T-helper 17 cell (primary cell): Measurements from ENCODE around the gene FGD4. TPM values are rescaled to one million over a fixed set of nuclear protein-coding genes. Genes with fewer than 3 reads are reported as not detected.

ENCODE experiments used
- ATAC-seq: fragments of 150-1000 bp; cut with Tn5 transposase; 2 replicates; pipeline ENCODE4 v1.10.0; 2021; ENCODE audit warnings: mild to moderate bottlenecking, moderate library complexity
- DNase-seq, 3 donors: peaks; one replicate each; pipeline versions ENCODE4 v3.0.0 to v3.0.0-alpha.2; 2020 to 2021
- H3K9me3 ChIP-seq: one replicate; pipeline ENCODE4 v1.7.0; 2013; ENCODE audit warnings: low read length, mild to moderate bottlenecking; ENCODE audit not compliant: control insufficient read depth, poor library complexity, severe bottlenecking
- H3K27ac Mint-ChIP-seq: one replicate; pipeline ENCODE4 v1.8.0; 2022; ENCODE audit warnings: mild to moderate bottlenecking, moderate library complexity, mixed read lengths
- H3K27me3 Mint-ChIP-seq: one replicate; pipeline ENCODE4 v1.8.0; 2022; ENCODE audit warnings: mixed read lengths
- H3K36me3 Mint-ChIP-seq: one replicate; pipeline ENCODE4 v1.8.0; 2022; ENCODE audit warnings: low read depth, mixed read lengths
- H3K4me1 Mint-ChIP-seq: one replicate; pipeline ENCODE4 v1.8.0; 2022; ENCODE audit warnings: mild to moderate bottlenecking, mixed read lengths
- H3K4me3 Mint-ChIP-seq: one replicate; pipeline ENCODE4 v1.8.0; 2022; ENCODE audit warnings: mild to moderate bottlenecking, moderate library complexity, mixed read lengths
- total RNA-seq, 4 donors: library from RNA in 2 of 4; stranded (reverse) in 2 of 4; gene quantifications; one replicate each; pipeline ENCODE4 v1.2.3 and lab custom pipeline; 2022 to 2026

Gene FGD4
- total RNA-seq, 2 donors from 2014 or later, result 0.91 to 0.94 TPM

DNA sequence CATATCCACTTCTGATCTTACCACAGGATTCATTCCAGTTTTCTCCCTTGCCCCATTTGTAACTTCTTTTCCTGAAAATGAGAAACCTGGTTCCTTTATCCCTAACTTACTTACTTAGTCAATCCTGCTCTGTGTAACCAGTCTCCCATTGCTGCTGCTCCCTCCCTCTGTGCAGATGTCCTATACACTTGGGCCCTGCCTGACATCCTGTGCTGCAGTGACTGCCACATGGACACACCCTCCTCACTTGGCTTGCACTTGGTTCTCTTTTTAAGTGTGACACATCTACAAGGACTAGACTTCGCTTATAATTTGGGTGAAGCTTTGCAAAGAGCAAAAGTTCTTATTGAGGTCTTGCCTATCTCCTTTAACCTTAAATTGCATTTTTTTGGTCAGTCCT, 51.4 kb downstream of the FGD4 start:
- DNase-seq (no peak), ATAC-seq (no peak)
- Mint-ChIP-seq H3K4me3 (no peak overlapping the region), H3K27ac (no peak overlapping the region), H3K36me3 (no peaks in the 10 kb centered on the region), H3K4me1 (peaks cover 6% of the 10 kb centered on the region), H3K27me3 (peaks cover 26% of the 10 kb centered on the region)
- no peaks in the 10 kb centered on the region for H3K9me3 ChIP-seq

DNA sequence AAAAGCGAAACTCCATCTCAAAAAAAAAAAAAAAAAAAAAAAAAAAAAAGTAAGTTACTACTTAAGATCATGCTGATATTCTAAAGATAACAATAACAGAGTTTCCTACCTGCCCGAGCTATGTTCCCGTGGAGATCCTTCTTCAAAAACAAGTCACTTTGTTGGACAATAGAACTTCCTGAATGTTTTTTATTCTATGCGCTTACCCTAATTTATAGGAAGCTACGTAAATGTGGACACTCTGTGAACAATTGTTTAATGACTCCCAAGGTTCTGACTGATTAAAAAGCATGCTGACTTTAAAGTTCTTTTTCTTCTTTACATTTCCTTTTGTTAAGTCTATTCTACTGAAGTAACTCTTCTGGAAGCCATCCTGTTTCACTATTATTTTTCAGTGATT, 52.5 kb downstream of the FGD4 start:
- DNase-seq (no peak), ATAC-seq (no peak)
- H3K27me3 Mint-ChIP-seq, result peaks cover 26% of the 10 kb centered on the region
- no peak overlapping the region for H3K4me3 Mint-ChIP-seq
- H3K36me3 Mint-ChIP-seq, result no peaks in the 10 kb centered on the region
- H3K9me3 ChIP-seq, result no peaks in the 10 kb centered on the region
- H3K27ac Mint-ChIP-seq, result no peak overlapping the region
- peaks cover 7% of the 10 kb centered on the region for H3K4me1 Mint-ChIP-seq

DNA sequence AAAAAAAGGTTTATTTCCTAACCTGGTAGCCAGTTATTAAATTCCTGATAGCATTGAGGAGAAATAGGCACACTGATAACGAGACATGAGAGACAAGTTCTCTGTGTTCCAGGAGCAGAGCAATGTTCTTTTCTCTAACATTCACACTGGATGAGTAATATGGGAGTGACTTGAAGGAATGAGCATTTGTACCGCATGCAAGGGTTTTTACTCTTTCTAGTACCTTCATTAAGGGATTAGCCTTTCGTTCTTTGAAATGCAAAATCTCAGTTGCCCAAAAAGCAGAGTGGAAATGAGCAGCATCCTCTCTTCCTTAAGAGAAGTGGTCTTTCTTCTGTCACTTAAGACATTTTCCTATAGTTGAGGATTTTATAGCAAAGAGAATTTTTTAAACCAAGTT, 54.7 kb downstream of the FGD4 start:
- H3K27me3 Mint-ChIP-seq, result peaks cover 14% of the 10 kb centered on the region
- ATAC-seq (no peak), DNase-seq (no peak)
- no peak overlapping the region for H3K27ac Mint-ChIP-seq
- H3K4me1 Mint-ChIP-seq, result peaks cover 5% of the 10 kb centered on the region
- no peak overlapping the region for H3K4me3 Mint-ChIP-seq
- no peaks in the 10 kb centered on the region for H3K36me3 Mint-ChIP-seq
- H3K9me3 ChIP-seq, result no peaks in the 10 kb centered on the region

DNA sequence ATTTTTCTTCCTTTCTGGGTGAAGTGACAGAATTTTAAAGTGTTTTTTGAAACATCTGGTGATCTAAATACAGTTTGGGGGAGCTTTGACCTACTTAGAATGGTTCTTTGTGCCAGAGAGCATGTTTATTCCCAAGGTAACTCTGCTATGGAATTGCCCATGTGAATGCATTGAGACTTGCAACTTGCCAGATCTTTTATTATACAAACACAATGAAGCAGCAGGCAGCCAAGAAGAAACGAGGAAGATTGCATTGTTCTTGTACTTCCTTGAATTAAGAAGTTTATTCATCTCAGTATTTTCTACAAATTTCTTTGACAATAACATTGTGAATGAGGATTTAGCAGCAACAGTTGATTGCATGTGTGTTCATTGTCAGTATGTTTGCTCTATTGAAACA, 55.5 kb downstream of the FGD4 start:
- ATAC-seq (no peak), DNase-seq (no peak)
- peaks cover 14% of the 10 kb centered on the region for H3K27me3 Mint-ChIP-seq
- H3K4me1 Mint-ChIP-seq, result peaks cover 5% of the 10 kb centered on the region
- H3K36me3 Mint-ChIP-seq, result no peaks in the 10 kb centered on the region
- H3K9me3 ChIP-seq, result no peaks in the 10 kb centered on the region
- H3K27ac Mint-ChIP-seq, result no peak overlapping the region
- no peak overlapping the region for H3K4me3 Mint-ChIP-seq

DNA sequence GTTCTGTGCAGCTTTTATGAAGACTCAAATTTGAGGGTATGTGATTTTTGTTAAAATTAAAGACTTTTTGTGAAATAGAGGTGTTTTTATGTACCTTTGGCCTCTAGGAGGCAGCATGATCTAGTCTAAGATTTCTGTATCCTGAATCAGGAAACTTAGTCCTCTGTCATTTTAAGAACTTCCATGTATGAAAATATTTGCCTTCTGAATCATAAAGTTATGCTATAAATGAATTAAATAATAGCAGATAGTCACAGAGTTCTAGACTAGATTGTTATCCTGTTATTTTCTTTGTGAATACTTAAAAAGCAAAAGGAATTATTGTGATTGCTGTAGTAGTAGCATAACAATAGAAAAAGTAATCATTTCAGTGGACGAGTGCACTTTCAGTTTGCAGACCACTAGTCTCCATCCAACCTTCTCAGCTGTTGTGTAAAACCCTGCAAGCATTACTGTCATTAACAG, 56.3 kb downstream of the FGD4 start:
- no peaks in the 10 kb centered on the region for H3K9me3 ChIP-seq
- DNase-seq (no peak), ATAC-seq (no peak)

DNA sequence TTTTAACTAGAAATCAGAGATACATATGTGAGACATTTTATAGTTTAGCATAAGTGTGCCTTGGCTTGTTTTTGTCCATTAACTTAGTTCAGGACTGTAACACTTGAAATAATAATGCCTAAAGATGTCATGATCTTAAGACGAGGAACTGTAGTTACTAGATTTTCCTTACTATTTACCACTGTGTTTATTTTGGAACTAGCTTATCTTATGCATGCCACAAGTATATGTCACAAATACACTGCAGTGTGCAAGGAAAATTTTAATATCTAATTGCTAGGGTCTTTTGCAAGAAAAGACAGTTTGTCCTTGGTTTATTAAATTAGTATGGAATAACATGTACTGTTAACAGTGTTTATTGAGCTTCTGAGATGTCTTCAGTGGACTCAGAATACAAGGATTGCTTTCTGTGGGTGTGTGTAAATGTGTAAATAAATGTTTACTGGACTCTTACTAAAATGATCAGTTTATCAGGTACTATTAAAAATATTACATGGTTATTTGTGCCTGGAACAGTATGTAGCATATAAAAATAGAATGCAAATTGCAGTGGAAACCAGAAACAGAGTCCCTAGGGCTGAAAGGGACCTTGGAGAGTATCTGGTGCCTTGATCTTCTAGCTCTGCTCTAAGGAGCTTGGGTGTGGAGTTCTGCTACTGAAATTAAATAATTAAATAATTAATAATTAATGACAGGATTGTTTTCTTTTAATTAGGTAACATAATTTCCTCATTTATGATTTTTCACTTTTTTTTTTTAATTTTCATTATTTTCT, 58.1 kb downstream of the FGD4 start:
- no peak for DNase-seq
- no peaks in the 10 kb centered on the region for H3K36me3 Mint-ChIP-seq
- H3K4me3 Mint-ChIP-seq, result no peak overlapping the region
- no peak for ATAC-seq
- peaks cover 2% of the 10 kb centered on the region for H3K4me1 Mint-ChIP-seq
- no peaks in the 10 kb centered on the region for H3K9me3 ChIP-seq
- peaks cover 5% of the 10 kb centered on the region for H3K27me3 Mint-ChIP-seq
- no peak overlapping the region for H3K27ac Mint-ChIP-seq

More for the DNA sequence above, 56.3 kb downstream of the FGD4 start:
- Mint-ChIP-seq H3K4me1 (peaks cover 4% of the 10 kb centered on the region), H3K27ac (no peak overlapping the region), H3K27me3 (peaks cover 10% of the 10 kb centered on the region), H3K36me3 (no peaks in the 10 kb centered on the region), H3K4me3 (no peak overlapping the region)

DNA sequence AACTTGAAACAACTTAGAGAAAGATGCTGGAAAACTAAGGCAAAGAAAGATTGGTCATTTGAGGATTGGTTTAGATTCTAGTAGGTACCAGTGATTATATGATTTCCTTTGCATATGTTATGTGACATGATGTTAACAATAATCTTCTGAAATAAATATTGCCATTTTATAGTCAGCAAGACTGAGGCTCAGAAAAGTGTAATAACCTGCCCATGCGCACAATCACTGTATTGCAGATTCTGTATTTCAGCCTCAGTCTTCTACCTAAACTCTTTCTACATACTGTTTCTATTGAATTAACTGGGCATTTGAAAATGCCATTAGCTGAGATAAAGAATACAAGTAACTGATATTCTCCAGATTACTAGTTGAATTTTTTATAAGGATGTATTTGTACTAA, 61.3 kb downstream of the FGD4 start:
- peaks cover 2% of the 10 kb centered on the region for H3K4me1 Mint-ChIP-seq
- no peak overlapping the region for H3K27ac Mint-ChIP-seq
- H3K27me3 Mint-ChIP-seq, result no peaks in the 10 kb centered on the region
- no peaks in the 10 kb centered on the region for H3K36me3 Mint-ChIP-seq
- no peak overlapping the region for H3K4me3 Mint-ChIP-seq
- no peaks in the 10 kb centered on the region for H3K9me3 ChIP-seq
- ATAC-seq (no peak), DNase-seq (no peak)

DNA sequence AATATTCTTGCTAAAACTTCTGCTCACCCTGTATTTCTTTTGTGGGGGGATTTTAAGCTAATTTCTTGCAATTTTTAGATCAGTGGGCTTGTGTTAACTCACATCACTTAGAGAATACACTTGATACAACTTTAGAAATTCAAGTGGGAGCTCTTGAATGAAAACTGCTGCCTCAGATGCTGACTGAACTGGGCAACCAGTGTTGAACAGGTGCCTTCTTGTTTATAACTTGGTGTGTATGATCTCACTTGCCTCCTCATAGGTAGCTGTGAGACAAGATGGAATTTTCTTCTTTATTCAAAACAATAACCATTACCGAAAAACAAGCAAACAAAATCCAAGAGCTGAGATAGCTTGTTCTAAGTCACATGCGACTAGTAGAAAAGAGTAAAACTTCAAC, 63.5 kb downstream of the FGD4 start:
- no peaks in the 10 kb centered on the region for H3K4me1 Mint-ChIP-seq
- H3K36me3 Mint-ChIP-seq, result no peaks in the 10 kb centered on the region
- DNase-seq (no peak), ATAC-seq (no peak)
- H3K4me3 Mint-ChIP-seq, result no peak overlapping the region
- H3K27ac Mint-ChIP-seq, result no peak overlapping the region
- H3K9me3 ChIP-seq, result no peaks in the 10 kb centered on the region
- no peaks in the 10 kb centered on the region for H3K27me3 Mint-ChIP-seq

DNA sequence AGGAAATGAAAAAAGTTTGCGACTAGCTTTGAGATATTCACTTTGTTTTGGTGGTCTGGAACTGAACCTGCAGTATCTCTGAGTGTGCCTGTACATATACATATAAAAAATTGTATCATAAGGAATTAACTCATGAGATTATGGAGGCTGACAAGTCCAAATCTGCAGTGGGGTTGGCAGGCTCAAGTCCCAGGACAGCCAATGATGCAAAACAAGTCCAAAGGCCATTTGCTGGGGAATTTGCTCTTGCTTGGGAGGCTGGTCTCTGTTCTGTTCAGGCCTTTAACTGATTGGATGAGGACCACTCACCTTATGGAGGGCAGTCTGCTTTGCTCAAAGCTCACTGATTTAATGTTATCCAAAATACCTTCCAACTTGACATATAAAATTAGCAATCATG, 66.8 kb downstream of the FGD4 start:
- no peaks in the 10 kb centered on the region for H3K36me3 Mint-ChIP-seq
- H3K4me1 Mint-ChIP-seq, result no peaks in the 10 kb centered on the region
- DNase-seq, result no peak
- H3K4me3 Mint-ChIP-seq, result no peak overlapping the region
- ATAC-seq, result no peak
- H3K9me3 ChIP-seq, result no peaks in the 10 kb centered on the region
- H3K27ac Mint-ChIP-seq, result no peak overlapping the region
- H3K27me3 Mint-ChIP-seq, result no peaks in the 10 kb centered on the region

DNA sequence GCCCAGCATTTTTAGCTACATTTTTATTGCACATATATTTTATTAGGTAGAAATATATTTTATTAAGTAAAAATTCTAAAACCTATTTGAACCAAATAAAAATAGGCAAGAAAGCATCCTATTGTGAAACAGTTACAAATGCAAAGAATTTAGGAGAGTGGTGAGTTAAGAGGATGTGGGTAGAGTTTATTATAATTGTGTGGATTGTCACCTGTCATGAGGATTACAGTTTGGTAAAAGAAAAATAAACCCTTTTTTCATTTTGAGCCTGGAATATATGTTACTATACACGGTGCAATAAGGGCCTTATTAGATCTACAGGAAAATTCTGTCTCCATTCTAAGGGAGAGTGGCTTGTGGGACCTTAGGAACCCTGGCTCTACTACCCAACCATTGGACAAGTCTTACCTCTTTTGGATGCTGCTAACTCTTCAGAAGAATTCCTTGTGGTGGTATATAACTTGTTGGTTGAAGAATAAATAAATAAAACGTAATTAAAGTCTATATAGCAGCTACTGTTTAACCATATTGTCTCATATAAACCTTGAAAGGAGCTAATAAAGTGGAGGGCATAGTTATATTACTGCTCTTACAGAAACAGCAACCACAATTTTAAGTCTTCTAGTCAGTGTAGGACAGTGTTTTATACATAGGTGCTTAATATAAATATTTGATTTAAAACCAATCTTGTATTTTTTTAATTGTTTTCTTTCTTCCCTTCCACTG, 67.8 kb downstream of the FGD4 start:
- Mint-ChIP-seq H3K27me3 (no peaks in the 10 kb centered on the region), H3K27ac (no peak overlapping the region), H3K36me3 (no peaks in the 10 kb centered on the region), H3K4me1 (no peaks in the 10 kb centered on the region), H3K4me3 (no peak overlapping the region)
- ATAC-seq (no peak), DNase-seq (no peak)
- no peaks in the 10 kb centered on the region for H3K9me3 ChIP-seq

DNA sequence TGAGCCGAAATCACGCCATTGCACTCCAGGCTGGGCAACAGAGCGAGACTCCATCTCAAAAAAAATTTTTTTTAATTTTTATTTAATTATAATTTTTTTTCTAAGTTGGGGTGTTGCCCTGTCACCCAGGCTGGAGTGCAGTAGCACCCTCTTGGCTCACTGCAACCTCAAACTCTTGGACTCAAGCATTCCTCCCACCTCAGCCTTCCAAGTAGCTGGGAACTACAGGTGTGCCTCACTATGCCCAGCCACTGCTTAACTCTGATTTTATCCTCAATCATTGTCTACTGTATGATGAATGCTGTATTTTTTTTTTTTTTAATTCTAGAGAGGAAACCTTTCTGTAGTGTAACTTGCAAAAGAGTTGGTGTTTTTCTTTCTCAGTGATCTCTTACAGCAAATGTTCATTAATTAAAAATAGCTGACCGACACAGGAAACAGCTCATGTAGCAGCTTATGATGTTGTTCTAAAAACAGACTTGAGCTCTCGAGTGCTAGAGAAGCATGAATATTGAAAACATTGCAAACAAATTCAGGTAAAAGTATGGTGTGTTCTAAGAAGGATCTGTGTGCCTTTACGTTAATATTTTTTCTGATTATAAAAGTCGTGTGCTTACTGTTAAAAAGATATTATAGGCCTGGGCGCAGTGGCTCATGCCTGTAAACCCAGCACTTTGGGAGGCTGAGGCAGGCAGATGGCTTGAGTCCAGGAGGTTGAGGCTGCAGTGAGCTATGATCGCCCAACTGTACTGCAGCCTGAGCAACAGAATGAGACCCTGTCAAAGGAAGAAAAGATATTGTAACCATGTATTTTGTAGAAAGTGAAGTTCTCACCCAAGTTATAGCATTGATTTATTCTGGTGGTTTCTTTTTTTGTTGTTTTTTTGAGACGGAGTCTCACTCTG, 68.9 kb downstream of the FGD4 start:
- no peak for DNase-seq
- no peak overlapping the region for H3K4me3 Mint-ChIP-seq
- no peak overlapping the region for H3K27ac Mint-ChIP-seq
- no peaks in the 10 kb centered on the region for H3K27me3 Mint-ChIP-seq
- no peaks in the 10 kb centered on the region for H3K36me3 Mint-ChIP-seq
- no peaks in the 10 kb centered on the region for H3K4me1 Mint-ChIP-seq
- no peaks in the 10 kb centered on the region for H3K9me3 ChIP-seq
- no peak for ATAC-seq

DNA sequence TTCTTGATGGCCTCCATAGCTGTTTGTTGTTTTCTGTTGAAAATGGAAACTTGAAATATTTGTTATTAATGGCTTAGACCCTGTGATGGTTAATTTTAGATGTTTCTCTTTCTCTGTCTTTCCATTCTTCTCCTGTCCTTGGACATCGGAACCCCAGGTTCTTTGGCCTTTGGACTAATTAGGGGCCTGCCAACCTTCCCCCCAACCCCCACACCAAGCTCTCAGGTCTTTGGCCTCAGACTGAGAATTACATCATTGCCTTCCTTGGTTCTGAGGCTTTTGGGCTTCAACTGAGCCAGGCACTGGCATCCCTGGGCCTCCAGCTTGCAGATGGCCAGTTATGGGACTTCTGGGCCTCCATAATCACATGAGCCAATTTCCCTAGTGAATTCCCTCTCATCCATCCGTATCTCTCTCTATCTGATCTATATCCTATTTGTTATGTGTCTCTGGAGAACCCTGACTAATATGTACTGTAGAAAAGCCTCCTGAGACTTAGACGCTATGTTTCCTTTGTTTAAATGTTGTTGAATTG, 71.6 kb downstream of the FGD4 start:
- DNase-seq (no peak), ATAC-seq (no peak)
- H3K9me3 ChIP-seq, result no peaks in the 10 kb centered on the region
- no peak overlapping the region for H3K27ac Mint-ChIP-seq
- H3K36me3 Mint-ChIP-seq, result no peaks in the 10 kb centered on the region
- H3K4me3 Mint-ChIP-seq, result no peak overlapping the region
- H3K27me3 Mint-ChIP-seq, result no peaks in the 10 kb centered on the region
- no peaks in the 10 kb centered on the region for H3K4me1 Mint-ChIP-seq

DNA sequence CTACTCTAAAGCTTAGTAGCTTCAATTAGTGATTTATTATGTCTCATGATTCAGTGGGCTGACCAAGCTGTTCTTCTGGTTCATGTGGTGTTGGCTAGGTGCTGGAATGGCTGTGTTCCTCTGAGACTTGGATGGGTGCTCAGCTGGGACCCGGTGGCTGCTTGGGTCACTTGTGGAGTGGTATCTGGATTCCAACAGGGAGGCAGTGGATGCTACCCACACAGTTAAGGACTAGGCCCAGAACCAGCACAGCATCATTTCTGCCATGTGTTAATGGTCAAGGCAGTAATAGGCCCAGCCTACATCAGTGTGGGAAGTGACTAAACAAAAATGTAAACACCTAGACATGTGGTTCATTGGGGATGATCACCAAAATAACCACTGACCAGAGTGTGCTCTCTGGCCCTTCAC, 72.2 kb downstream of the FGD4 start:
- Mint-ChIP-seq H3K27me3 (no peaks in the 10 kb centered on the region), H3K36me3 (no peaks in the 10 kb centered on the region), H3K4me1 (no peaks in the 10 kb centered on the region), H3K4me3 (no peak overlapping the region), H3K27ac (no peak overlapping the region)
- DNase-seq (no peak), ATAC-seq (no peak)
- H3K9me3 ChIP-seq, result no peaks in the 10 kb centered on the region
